ENCODE data around the gene RASL12.

DNA sequence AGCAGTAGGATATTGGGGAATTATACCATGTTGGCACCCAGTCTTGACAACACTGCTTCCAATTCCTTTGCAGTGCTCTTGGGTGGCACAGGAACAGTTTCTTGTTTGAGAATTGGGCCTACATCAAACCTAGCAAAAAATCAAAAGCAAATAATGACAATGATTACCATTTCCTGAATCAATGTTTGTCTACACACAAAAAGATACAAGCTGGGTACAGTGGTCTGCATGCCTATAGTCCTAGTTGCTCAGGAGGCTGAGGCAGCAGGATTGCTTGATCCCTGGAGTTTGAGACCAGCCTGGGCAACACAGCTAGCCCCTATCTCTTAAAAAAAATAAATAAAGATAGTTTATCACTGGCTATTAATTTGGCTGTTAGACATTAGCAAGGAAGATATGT lies 46.3 kb downstream of the RASL12 start:
- TF ChIP-seq TARDBP (IDR thresholded peaks at IDR 0.05) (no peak), FOXK2 (IDR thresholded peaks at IDR 0.05) (no peak), CTBP1 (IDR thresholded peaks at IDR 0.05; ENCODE audit: borderline replicate concordance) (no peak), SP1 (IDR thresholded peaks at IDR 0.05) (no peak), ZNF384 (IDR thresholded peaks at IDR 0.05) (no peak), LEF1 (IDR thresholded peaks at IDR 0.05; ENCODE audit: borderline replicate concordance) (no peak), ELF4 (IDR thresholded peaks at IDR 0.05) (no peak), FOXM1 (IDR thresholded peaks at IDR 0.05; ENCODE audit: borderline replicate concordance) (no peak), HDGF (IDR thresholded peaks at IDR 0.05; ENCODE audit: borderline replicate concordance) (no peak), FOXA1 (IDR thresholded peaks at IDR 0.05) (no peak), SUZ12 (IDR thresholded peaks at IDR 0.05) (no peak), NFRKB (IDR thresholded peaks at IDR 0.05) (no peak), ARNT (IDR thresholded peaks at IDR 0.05) (no peak)
- TF ChIP-seq, protein P1, sequence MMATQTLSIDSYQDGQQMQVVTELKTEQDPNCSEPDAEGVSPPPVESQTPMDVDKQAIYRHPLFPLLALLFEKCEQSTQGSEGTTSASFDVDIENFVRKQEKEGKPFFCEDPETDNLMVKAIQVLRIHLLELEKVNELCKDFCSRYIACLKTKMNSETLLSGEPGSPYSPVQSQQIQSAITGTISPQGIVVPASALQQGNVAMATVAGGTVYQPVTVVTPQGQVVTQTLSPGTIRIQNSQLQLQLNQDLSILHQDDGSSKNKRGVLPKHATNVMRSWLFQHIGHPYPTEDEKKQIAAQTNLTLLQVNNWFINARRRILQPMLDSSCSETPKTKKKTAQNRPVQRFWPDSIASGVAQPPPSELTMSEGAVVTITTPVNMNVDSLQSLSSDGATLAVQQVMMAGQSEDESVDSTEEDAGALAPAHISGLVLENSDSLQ (IDR thresholded peaks at IDR 0.05): no peak

Data from HEK293T (cell line).